ENCODE results near the gene RNF19B.
A peak's percentile ranks its signal among the peaks of the same experiment; 100 is the strongest.

RNF19B gene

GRCh38 chr1:32992489-32993323 lies 28.1 kb upstream of the RNF19B start:
- TF ChIP-seq, protein P1, sequence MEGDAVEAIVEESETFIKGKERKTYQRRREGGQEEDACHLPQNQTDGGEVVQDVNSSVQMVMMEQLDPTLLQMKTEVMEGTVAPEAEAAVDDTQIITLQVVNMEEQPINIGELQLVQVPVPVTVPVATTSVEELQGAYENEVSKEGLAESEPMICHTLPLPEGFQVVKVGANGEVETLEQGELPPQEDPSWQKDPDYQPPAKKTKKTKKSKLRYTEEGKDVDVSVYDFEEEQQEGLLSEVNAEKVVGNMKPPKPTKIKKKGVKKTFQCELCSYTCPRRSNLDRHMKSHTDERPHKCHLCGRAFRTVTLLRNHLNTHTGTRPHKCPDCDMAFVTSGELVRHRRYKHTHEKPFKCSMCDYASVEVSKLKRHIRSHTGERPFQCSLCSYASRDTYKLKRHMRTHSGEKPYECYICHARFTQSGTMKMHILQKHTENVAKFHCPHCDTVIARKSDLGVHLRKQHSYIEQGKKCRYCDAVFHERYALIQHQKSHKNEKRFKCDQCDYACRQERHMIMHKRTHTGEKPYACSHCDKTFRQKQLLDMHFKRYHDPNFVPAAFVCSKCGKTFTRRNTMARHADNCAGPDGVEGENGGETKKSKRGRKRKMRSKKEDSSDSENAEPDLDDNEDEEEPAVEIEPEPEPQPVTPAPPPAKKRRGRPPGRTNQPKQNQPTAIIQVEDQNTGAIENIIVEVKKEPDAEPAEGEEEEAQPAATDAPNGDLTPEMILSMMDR (IDR thresholded peaks at IDR 0.05; ENCODE audit: low read depth, low read length, missing control alignments): no peak
- H3K4me3 ChIP-seq (replicated peaks; ENCODE audit: low read depth, low read length): no peak overlapping the region
- DNase-seq (ENCODE audit: extremely low read depth, low read depth): peak; percentile 69

DNA sequence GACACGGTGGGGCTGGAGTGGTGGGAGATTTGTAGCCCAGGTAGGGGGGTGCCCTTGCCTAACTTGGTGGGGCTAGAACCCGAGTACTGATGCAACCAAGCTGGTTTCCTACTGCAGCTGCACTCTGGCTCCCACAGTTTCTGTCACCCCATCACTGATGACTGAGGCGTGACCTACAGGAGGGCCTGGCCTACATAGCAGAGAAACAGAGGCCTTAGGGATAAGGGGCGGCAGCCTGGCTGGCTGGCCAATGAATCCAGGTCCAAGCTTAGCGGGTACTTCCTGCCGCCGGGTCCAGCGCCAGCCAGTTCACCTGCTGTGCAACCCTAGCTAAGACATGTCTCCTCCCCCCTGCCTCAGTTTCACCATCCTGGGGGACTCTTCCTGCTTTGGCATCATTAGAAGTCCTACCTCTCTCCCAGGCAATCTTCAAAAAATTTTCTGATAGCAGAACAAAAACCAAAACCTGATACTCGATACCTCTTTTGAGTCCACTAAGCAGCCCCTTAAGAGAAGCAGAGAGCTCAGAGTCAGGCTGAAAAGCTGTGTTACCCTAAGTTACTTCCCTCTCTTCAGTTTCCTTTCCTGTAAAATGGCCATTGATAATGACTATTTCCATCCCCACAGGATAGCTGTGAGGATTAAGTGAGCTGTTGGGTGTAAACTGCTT lies 27.3 kb upstream of the RNF19B start:
- TF ChIP-seq, protein P1 (IDR thresholded peaks at IDR 0.05; ENCODE audit: low read depth, low read length, missing control alignments): no peak
- no peak for DNase-seq (ENCODE audit: extremely low read depth, low read depth)
- H3K4me3 ChIP-seq (replicated peaks; ENCODE audit: low read depth, low read length): no peak overlapping the region

- TF ChIP-seq, protein P1 (IDR thresholded peaks at IDR 0.05; ENCODE audit: low read depth, low read length, missing control alignments): no peak
- H3K4me3 ChIP-seq (replicated peaks; ENCODE audit: low read depth, low read length): no peak overlapping the region
- no peak for DNase-seq (ENCODE audit: extremely low read depth, low read depth)
Measured at GRCh38 chr1:32991386-32991785, 26.8 kb upstream of the RNF19B start.

DNA sequence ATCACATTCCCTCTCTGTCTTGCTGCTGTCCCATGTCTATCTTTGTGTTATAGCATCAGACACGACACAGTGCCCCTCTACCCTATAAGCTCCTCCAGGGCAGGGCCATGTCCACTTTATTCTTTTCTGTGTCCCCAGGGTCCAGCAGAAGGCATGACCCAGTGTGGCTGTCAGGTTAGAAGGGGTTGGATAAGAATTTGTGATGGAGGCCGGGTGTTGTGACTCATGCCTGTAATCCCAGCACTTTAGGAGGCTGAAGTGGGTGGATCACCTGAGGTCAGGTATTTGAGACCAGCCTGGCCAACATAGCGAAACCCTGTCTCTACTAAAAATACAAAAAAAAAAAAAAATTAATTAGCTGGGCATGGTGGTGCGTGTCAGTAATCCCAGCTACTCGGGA lies 26.3 kb upstream of the RNF19B start:
- no peak overlapping the region for H3K4me3 ChIP-seq (replicated peaks; ENCODE audit: low read depth, low read length)
- TF ChIP-seq, protein P1 (IDR thresholded peaks at IDR 0.05; ENCODE audit: low read depth, low read length, missing control alignments): no peak
- DNase-seq (ENCODE audit: extremely low read depth, low read depth): no peak

DNA sequence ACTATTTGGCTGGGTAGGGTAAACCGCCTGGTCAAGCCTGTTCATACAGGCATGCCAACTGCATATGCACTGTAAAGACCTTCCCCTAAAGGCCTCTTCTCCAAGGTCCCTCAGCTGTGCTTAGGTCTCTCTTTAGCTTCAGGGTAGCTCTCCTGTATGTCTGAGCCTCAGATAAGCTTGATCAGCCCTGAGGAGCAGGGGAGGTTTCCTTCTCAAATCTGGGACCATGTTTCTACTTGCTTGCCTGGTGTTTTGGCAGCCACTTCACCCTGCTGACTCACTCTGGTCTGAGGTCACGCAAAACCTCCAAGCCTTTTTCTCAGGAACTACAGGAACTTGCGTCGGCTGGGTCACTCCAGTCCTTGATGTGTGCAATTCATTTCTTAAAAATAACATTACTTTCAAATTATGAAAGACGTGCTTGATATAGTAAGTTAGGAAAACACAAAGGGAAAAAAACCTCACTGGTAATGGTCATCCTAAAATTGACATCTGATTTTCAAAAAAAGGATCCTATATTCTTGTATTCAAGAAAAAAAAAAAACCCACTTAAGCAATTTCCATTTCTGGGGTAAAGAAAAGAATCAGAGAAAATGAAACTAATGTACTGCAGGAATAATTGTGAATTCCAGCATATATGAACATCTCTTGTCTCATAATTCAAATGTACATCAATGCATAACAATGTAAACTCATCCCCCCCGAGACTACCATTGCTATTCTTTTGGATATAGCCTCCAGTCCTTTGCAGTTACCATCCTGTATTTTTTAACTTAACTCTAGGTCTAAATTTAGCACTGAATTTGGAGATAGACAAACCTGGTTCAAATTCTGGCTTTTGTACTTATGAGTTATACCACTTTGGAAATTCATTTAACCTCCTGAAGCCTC lies 24.8 kb upstream of the RNF19B start:
- H3K4me3 ChIP-seq (replicated peaks; ENCODE audit: low read depth, low read length): no peak overlapping the region
- peak; percentile 79 for DNase-seq (ENCODE audit: extremely low read depth, low read depth)
- TF ChIP-seq, protein P1 (IDR thresholded peaks at IDR 0.05; ENCODE audit: low read depth, low read length, missing control alignments): no peak

DNA sequence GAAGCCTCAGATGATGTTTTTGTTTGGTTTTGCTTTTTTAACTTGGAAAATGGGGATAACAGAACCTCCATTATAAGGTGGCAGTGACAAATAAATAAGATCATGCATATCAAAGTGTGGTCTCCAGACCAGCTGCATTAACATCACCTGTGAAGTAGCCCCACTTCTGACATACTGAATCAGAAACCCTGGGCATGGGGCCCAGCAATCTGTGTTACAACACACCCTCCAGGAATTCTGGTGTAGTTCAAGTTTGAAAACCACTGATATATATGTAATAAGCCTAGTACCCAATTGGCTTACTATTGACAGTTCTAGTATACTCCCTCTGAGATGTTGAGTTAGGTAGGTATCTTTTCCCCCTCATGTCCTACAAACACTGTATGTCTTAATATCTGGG lies 24.1 kb upstream of the RNF19B start:
- DNase-seq (ENCODE audit: extremely low read depth, low read depth): no peak

More for the DNA sequence above, 24.1 kb upstream of the RNF19B start:
- TF ChIP-seq, protein P1 (IDR thresholded peaks at IDR 0.05; ENCODE audit: low read depth, low read length, missing control alignments): no peak
- no peak overlapping the region for H3K4me3 ChIP-seq (replicated peaks; ENCODE audit: low read depth, low read length)
